HepG2 (cell line): ENCODE measurements around the gene CEP20. TPM values are rescaled to one million over a fixed set of nuclear protein-coding genes. Genes with fewer than 3 reads are reported as not detected.

Source experiments
- ELF1 ChIP-seq: sonication (generic); formaldehyde crosslinking; IDR thresholded peaks from 2 replicates; pipeline ENCODE4 v1.4.0; 2020; ENCODE audit warnings: missing genetic modification reagents
- EP300 ChIP-seq, 3 experiments: sonication (generic) in 1 of 3; formaldehyde crosslinking in 1 of 3; IDR thresholded peaks; 2 replicates each; pipeline versions ENCODE4 v1.5.1 to v1.6.1; 2011 to 2020; ENCODE audit warnings: low read depth in 2 of 3, low read length in 2 of 3, borderline replicate concordance in 1 of 3, improper control_type of control experiment in 1 of 3, mild to moderate bottlenecking in 1 of 3, missing genetic modification reagents in 1 of 3, moderate library complexity in 1 of 3
- GABPB1 ChIP-seq: IDR thresholded peaks from 2 replicates; pipeline ENCODE4 v1.6.1; 2016; ENCODE audit warnings: mild to moderate bottlenecking, missing genetic modification reagents, moderate library complexity, missing compliant biosample characterization
- HNRNPL ChIP-seq: fragments of 200-400 bp; formaldehyde crosslinking; IDR thresholded peaks from 2 replicates; pipeline ENCODE4 v1.6.1; 2017; ENCODE audit warnings: mild to moderate bottlenecking, low read depth, low read length
- MAZ ChIP-seq, 2 experiments: sonication (generic) in 1 of 2; formaldehyde crosslinking in 1 of 2; IDR thresholded peaks; 2 replicates each; pipeline versions ENCODE4 v1.5.0 to v1.6.1; 2012 to 2020; ENCODE audit warnings: low read depth in 2 of 2, mild to moderate bottlenecking in 2 of 2, borderline replicate concordance in 1 of 2, improper control_type of control experiment in 1 of 2, low read length in 1 of 2, missing genetic modification reagents in 1 of 2, moderate library complexity in 1 of 2
- SIX4 ChIP-seq: sonication (generic); formaldehyde crosslinking; IDR thresholded peaks from 2 replicates; pipeline ENCODE4 v1.4.0; 2020; ENCODE audit warnings: missing genetic modification reagents
- ZBTB21 ChIP-seq: sonication (generic); formaldehyde crosslinking; IDR thresholded peaks from 2 replicates; pipeline ENCODE4 v1.4.0; 2020; ENCODE audit warnings: missing genetic modification reagents
- ZNF629 ChIP-seq: sonication (generic); formaldehyde crosslinking; conservative IDR thresholded peaks from 2 replicates; pipeline ENCODE4 v1.5.0; 2020; ENCODE audit warnings: missing genetic modification reagents
- ZNF772 ChIP-seq: sonication (generic); formaldehyde crosslinking; IDR thresholded peaks from 2 replicates; pipeline ENCODE4 v1.5.0; 2020; ENCODE audit warnings: mild to moderate bottlenecking, missing genetic modification reagents
- polyA plus RNA-seq, 8 experiments: library from polyadenylated mRNA; depleted of rRNA in 3 of 8; stranded (reverse) in 7 of 8; unstranded in 1 of 8; fragments of >200 nt; fragmentation: Illumina TruSeq in 4 of 8; extraction: Trizol in 4 of 8; gene quantifications; 2 replicates each; pipeline versions ENCODE4 v1.2.1 to v1.2.3, GENCODE V29; 2011 to 2016; ENCODE audit warnings: low read depth in 4 of 8, missing spikeins in 1 of 8, mixed read lengths in 1 of 8; ENCODE audit not compliant: insufficient read depth in 1 of 8
- total RNA-seq, 5 experiments: library from RNA; depleted of rRNA; stranded (reverse); fragments of >200 nt; fragmentation: Illumina TruSeq; extraction: Trizol; gene quantifications; 2 replicates each; pipeline ENCODE4 v1.2.3, GENCODE V29; 2016; ENCODE audit warnings: low read depth in 1 of 5
- TF ChIP-seq, protein P1 (sequence below): IDR thresholded peaks from 2 replicates; pipeline ENCODE4 v1.6.1; 2016; ENCODE audit warnings: low read depth, missing genetic modification reagents, missing compliant biosample characterization
- TF ChIP-seq, protein P2 (sequence below): fragments of 450-650 bp; IDR thresholded peaks from 2 replicates; pipeline ENCODE4 v1.6.1; 2016
- TF ChIP-seq, protein P3 (sequence below): sonication (generic); formaldehyde crosslinking; IDR thresholded peaks from 2 replicates; pipeline ENCODE4 v1.5.0; 2020; ENCODE audit warnings: mild to moderate bottlenecking, missing genetic modification reagents
- TF ChIP-seq, protein P4 (sequence below): sonication (generic); formaldehyde crosslinking; IDR thresholded peaks from 2 replicates; pipeline ENCODE4 v1.4.0; 2020; ENCODE audit warnings: mild to moderate bottlenecking, missing genetic modification reagents
- TF ChIP-seq, protein P5 (sequence below): sonication (generic); formaldehyde crosslinking; IDR thresholded peaks from 2 replicates; pipeline ENCODE4 v1.5.1; 2020; ENCODE audit warnings: missing genetic modification reagents, mild to moderate bottlenecking, borderline replicate concordance

CEP20 gene
- total and polyA plus RNA-seq, 2 of the 13 experiments (the other 11 are each of a cell fraction or from before 2014, with no cell fraction given): 53.0 to 54.1 TPM

DNA sequence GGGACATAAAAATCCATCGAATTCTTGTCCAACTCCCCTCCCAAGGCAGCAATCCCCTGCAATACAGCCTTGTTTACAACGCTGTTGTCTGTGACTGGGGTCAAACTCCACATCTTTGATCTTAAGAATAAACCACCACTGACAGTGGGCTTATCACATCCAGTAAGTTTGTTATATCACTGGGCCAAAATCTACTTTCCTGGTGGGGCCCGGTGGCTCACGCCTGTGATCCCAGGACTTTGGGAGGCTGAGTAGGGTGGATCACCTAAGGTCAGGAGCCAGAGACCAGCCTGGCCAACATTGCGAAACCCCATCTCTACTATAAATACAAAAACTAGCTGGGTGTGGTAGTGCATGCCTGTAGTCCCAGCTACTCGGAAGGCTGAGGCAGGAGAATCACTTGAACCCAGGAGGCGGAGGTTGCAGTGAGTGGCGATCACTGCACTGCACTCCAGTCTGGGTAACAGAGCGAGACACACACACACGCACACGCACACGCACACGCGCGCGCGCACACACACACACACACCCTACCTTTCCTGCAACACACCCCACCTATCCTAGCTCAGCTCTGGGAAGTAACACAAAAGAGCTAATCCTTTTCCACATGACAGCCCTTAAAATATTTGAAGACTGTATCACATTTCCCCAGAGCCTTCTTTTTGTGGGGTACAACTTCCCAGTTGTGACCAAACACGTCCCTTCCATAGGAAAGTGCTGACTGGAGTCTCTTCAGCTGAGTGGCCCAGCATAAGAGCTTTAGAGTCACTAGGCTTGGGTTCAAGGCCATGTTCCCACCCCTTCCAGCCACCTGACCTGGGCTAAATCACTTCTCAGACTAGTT, 40.1 kb upstream of the CEP20 start (continued):
- TF ChIP-seq, protein P1, sequence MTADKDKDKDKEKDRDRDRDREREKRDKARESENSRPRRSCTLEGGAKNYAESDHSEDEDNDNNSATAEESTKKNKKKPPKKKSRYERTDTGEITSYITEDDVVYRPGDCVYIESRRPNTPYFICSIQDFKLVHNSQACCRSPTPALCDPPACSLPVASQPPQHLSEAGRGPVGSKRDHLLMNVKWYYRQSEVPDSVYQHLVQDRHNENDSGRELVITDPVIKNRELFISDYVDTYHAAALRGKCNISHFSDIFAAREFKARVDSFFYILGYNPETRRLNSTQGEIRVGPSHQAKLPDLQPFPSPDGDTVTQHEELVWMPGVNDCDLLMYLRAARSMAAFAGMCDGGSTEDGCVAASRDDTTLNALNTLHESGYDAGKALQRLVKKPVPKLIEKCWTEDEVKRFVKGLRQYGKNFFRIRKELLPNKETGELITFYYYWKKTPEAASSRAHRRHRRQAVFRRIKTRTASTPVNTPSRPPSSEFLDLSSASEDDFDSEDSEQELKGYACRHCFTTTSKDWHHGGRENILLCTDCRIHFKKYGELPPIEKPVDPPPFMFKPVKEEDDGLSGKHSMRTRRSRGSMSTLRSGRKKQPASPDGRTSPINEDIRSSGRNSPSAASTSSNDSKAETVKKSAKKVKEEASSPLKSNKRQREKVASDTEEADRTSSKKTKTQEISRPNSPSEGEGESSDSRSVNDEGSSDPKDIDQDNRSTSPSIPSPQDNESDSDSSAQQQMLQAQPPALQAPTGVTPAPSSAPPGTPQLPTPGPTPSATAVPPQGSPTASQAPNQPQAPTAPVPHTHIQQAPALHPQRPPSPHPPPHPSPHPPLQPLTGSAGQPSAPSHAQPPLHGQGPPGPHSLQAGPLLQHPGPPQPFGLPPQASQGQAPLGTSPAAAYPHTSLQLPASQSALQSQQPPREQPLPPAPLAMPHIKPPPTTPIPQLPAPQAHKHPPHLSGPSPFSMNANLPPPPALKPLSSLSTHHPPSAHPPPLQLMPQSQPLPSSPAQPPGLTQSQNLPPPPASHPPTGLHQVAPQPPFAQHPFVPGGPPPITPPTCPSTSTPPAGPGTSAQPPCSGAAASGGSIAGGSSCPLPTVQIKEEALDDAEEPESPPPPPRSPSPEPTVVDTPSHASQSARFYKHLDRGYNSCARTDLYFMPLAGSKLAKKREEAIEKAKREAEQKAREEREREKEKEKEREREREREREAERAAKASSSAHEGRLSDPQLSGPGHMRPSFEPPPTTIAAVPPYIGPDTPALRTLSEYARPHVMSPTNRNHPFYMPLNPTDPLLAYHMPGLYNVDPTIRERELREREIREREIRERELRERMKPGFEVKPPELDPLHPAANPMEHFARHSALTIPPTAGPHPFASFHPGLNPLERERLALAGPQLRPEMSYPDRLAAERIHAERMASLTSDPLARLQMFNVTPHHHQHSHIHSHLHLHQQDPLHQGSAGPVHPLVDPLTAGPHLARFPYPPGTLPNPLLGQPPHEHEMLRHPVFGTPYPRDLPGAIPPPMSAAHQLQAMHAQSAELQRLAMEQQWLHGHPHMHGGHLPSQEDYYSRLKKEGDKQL (CRISPR knock-in tag): no peak
- TF ChIP-seq GABPB1 (CRISPR knock-in tag): peak; percentile 27
- no peak for TF ChIP-seq ZNF772 (CRISPR knock-in tag)
- TF ChIP-seq ZBTB21: no peak
- no peak for TF ChIP-seq MAZ (IDR thresholded peaks at IDR 0.05; ENCODE audit: borderline replicate concordance, low read depth, low read length)
- TF ChIP-seq MAZ (CRISPR knock-in tag; IDR thresholded peaks at IDR 0.05; ENCODE audit: low read depth): no peak
- no peak for TF ChIP-seq SIX4 (CRISPR knock-in tag)
- TF ChIP-seq, protein P2, sequence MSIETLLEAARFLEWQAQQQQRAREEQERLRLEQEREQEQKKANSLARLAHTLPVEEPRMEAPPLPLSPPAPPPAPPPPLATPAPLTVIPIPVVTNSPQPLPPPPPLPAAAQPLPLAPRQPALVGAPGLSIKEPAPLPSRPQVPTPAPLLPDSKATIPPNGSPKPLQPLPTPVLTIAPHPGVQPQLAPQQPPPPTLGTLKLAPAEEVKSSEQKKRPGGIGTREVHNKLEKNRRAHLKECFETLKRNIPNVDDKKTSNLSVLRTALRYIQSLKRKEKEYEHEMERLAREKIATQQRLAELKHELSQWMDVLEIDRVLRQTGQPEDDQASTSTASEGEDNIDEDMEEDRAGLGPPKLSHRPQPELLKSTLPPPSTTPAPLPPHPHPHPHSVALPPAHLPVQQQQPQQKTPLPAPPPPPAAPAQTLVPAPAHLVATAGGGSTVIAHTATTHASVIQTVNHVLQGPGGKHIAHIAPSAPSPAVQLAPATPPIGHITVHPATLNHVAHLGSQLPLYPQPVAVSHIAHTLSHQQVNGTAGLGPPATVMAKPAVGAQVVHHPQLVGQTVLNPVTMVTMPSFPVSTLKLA: no peak
- no peak; the same call in 1 of the 2 replicates for TF ChIP-seq ELF1 (CRISPR knock-in tag)
- TF ChIP-seq, protein P3, sequence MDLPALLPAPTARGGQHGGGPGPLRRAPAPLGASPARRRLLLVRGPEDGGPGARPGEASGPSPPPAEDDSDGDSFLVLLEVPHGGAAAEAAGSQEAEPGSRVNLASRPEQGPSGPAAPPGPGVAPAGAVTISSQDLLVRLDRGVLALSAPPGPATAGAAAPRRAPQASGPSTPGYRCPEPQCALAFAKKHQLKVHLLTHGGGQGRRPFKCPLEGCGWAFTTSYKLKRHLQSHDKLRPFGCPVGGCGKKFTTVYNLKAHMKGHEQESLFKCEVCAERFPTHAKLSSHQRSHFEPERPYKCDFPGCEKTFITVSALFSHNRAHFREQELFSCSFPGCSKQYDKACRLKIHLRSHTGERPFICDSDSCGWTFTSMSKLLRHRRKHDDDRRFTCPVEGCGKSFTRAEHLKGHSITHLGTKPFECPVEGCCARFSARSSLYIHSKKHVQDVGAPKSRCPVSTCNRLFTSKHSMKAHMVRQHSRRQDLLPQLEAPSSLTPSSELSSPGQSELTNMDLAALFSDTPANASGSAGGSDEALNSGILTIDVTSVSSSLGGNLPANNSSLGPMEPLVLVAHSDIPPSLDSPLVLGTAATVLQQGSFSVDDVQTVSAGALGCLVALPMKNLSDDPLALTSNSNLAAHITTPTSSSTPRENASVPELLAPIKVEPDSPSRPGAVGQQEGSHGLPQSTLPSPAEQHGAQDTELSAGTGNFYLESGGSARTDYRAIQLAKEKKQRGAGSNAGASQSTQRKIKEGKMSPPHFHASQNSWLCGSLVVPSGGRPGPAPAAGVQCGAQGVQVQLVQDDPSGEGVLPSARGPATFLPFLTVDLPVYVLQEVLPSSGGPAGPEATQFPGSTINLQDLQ (CRISPR knock-in tag): no peak
- TF ChIP-seq ZNF629: peak; percentile 54
- TF ChIP-seq, protein P4, sequence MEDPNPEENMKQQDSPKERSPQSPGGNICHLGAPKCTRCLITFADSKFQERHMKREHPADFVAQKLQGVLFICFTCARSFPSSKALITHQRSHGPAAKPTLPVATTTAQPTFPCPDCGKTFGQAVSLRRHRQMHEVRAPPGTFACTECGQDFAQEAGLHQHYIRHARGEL (CRISPR knock-in tag): 0 out of 2 replicates have a peak, but pooled peaks have one; percentile 62
- TF ChIP-seq EP300 (IDR thresholded peaks at IDR 0.05; ENCODE audit: low read depth in 2 of 2, low read length in 2 of 2): peak; percentile 54 to 57; a peak in 2 of 4 replicates
- TF ChIP-seq EP300 (CRISPR knock-in tag; IDR thresholded peaks at IDR 0.05; ENCODE audit: borderline replicate concordance): peak; percentile 19; the same call in 1 of the 2 replicates
- TF ChIP-seq, protein P5, sequence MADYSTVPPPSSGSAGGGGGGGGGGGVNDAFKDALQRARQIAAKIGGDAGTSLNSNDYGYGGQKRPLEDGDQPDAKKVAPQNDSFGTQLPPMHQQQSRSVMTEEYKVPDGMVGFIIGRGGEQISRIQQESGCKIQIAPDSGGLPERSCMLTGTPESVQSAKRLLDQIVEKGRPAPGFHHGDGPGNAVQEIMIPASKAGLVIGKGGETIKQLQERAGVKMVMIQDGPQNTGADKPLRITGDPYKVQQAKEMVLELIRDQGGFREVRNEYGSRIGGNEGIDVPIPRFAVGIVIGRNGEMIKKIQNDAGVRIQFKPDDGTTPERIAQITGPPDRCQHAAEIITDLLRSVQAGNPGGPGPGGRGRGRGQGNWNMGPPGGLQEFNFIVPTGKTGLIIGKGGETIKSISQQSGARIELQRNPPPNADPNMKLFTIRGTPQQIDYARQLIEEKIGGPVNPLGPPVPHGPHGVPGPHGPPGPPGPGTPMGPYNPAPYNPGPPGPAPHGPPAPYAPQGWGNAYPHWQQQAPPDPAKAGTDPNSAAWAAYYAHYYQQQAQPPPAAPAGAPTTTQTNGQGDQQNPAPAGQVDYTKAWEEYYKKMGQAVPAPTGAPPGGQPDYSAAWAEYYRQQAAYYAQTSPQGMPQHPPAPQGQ (CRISPR knock-in tag): no peak
- no peak for TF ChIP-seq HNRNPL
